ENCODE results near the gene PTPRM.

GRCh38 chr18:7758764-7759163 is 191.6 kb downstream of the PTPRM start:
- no peak for TF ChIP-seq EZH2phosphoT487 (conservative IDR thresholded peaks at IDR 0.05; ENCODE audit: low read length)
- no peak for TF ChIP-seq CTCF (IDR thresholded peaks at IDR 0.05; ENCODE audit: insufficient read depth, low read length, poor library complexity, severe bottlenecking)

Measured in SU-DHL-6 (cell line).